Loucy (cell line): ENCODE results near the gene KRIT1.

Source experiments
- H2AFZ ChIP-seq: fragments of 200-600 bp; sonication (generic); 2 replicates; pipeline ENCODE4 v1.6.0; 2016; ENCODE audit warnings: antibody characterized with exemption, mild to moderate bottlenecking, low read length, moderate library complexity
- H3F3A ChIP-seq: fragments of 200-600 bp; 2 replicates; pipeline ENCODE4 v1.6.0; 2016; ENCODE audit warnings: antibody characterized with exemption, low read depth, mild to moderate bottlenecking
- H3K27me3 ChIP-seq: fragments of 200-600 bp; sonication (generic); 2 replicates; pipeline ENCODE4 v1.6.1; 2014; ENCODE audit warnings: low read length, mild to moderate bottlenecking; ENCODE audit not compliant: insufficient read depth, poor library complexity, severe bottlenecking
- H3K36me3 ChIP-seq: fragments of 200-600 bp; sonication (generic); 2 replicates; pipeline ENCODE4 v1.6.1; 2016; ENCODE audit warnings: low read length; ENCODE audit not compliant: insufficient read depth
- H3K4me1 ChIP-seq: fragments of 200-600 bp; sonication (generic); 2 replicates; pipeline ENCODE4 v1.5.1; 2014; ENCODE audit warnings: low read length, mild to moderate bottlenecking; ENCODE audit not compliant: insufficient read depth, poor library complexity, severe bottlenecking
- H3K4me2 ChIP-seq: fragments of 200-600 bp; sonication (generic); 2 replicates; pipeline ENCODE4 v1.6.0; 2014; ENCODE audit warnings: antibody characterized with exemption, low read length, low read depth, mild to moderate bottlenecking; ENCODE audit not compliant: poor library complexity, severe bottlenecking
- H3K4me3 ChIP-seq: fragments of 200-600 bp; sonication (generic); 2 replicates; pipeline ENCODE4 v1.5.1; 2014; ENCODE audit warnings: low read length, mild to moderate bottlenecking, mixed read lengths; ENCODE audit not compliant: poor library complexity, severe bottlenecking
- H3K79me2 ChIP-seq: fragments of 200-600 bp; sonication (generic); 2 replicates; pipeline ENCODE4 v1.6.1; 2014; ENCODE audit warnings: low read length; ENCODE audit not compliant: insufficient read depth
- H3K9ac ChIP-seq: fragments of 200-600 bp; sonication (generic); 2 replicates; pipeline ENCODE4 v1.6.0; 2014; ENCODE audit warnings: mild to moderate bottlenecking, low read depth, low read length, moderate library complexity; ENCODE audit not compliant: poor library complexity, severe bottlenecking
- H3K9me2 ChIP-seq: fragments of 200-600 bp; sonication (generic); replicated peaks from 2 replicates; pipeline ENCODE4 v1.6.1; 2016; ENCODE audit warnings: low read depth, low read length, mixed read lengths
- H3K9me3 ChIP-seq: fragments of 200-600 bp; sonication (generic); 2 replicates; pipeline ENCODE4 v1.6.1; 2014; ENCODE audit warnings: mild to moderate bottlenecking, antibody characterized with exemption, low read length, low read depth; ENCODE audit not compliant: insufficient read depth
- H4K20me1 ChIP-seq: fragments of 200-600 bp; sonication (generic); 2 replicates; pipeline ENCODE4 v1.6.0; 2014; ENCODE audit warnings: antibody characterized with exemption, low read length, mild to moderate bottlenecking; ENCODE audit not compliant: insufficient read depth, poor library complexity, severe bottlenecking
- EZH2phosphoT487 ChIP-seq: fragments of 200-600 bp; IDR thresholded peaks from 2 replicates; pipeline ENCODE4 v1.6.1; 2018; ENCODE audit warnings: antibody characterized with exemption, mild to moderate bottlenecking, moderate library complexity, borderline replicate concordance
- TF ChIP-seq, protein P1 (sequence below): fragments of 200-600 bp; sonication (generic); conservative IDR thresholded peaks from 2 replicates; pipeline ENCODE4 v1.5.1; 2014; ENCODE audit warnings: mild to moderate bottlenecking, antibody characterized with exemption, low read length

KRIT1 gene

DNA sequence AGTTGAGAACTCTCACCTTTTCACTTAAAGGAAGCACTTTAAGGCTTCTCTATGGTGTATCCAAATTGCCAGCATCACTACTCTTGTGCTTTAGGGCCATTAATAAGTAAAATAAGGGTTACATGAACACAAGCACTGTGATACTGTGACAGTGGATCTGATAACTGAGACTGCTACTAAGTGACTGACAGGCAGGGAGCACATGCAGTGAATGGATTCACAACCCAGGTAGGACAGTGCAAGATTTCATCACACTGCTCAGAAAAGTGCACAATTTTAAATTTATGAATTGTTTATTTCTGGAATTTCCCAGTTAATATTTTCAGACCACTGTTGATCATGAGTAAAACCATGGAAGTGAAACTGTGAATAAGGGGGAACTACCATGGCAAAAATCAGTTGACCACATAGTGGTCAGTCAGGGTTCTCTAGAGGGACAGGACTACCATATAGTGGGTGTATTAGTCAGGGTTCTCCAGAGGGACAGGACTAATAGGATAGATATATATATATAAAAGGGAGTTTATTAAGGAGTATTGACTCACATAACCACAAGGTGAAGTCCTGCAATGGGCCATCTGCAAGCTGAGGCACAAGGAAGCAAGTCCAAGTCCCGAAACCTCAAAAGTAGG is 90.5 kb downstream of the KRIT1 start:
- Histone ChIP-seq H3K36me3 (no peaks in the 10 kb centered on the region), H3K27me3 (no peaks in the 10 kb centered on the region), H3K79me2 (no peaks in the 10 kb centered on the region), H2AFZ (no peak overlapping the region), H3F3A (no peaks in the 10 kb centered on the region), H3K4me2 (no peak overlapping the region), H3K9me3 (no peaks in the 10 kb centered on the region), H4K20me1 (no peaks in the 10 kb centered on the region), H3K9ac (no peak overlapping the region), H3K4me3 (no peak overlapping the region), H3K4me1 (no peaks in the 10 kb centered on the region), H3K9me2 (no peaks in the 10 kb centered on the region)
- TF ChIP-seq, protein P1, sequence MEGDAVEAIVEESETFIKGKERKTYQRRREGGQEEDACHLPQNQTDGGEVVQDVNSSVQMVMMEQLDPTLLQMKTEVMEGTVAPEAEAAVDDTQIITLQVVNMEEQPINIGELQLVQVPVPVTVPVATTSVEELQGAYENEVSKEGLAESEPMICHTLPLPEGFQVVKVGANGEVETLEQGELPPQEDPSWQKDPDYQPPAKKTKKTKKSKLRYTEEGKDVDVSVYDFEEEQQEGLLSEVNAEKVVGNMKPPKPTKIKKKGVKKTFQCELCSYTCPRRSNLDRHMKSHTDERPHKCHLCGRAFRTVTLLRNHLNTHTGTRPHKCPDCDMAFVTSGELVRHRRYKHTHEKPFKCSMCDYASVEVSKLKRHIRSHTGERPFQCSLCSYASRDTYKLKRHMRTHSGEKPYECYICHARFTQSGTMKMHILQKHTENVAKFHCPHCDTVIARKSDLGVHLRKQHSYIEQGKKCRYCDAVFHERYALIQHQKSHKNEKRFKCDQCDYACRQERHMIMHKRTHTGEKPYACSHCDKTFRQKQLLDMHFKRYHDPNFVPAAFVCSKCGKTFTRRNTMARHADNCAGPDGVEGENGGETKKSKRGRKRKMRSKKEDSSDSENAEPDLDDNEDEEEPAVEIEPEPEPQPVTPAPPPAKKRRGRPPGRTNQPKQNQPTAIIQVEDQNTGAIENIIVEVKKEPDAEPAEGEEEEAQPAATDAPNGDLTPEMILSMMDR: no peak
- no peak for TF ChIP-seq EZH2phosphoT487

DNA sequence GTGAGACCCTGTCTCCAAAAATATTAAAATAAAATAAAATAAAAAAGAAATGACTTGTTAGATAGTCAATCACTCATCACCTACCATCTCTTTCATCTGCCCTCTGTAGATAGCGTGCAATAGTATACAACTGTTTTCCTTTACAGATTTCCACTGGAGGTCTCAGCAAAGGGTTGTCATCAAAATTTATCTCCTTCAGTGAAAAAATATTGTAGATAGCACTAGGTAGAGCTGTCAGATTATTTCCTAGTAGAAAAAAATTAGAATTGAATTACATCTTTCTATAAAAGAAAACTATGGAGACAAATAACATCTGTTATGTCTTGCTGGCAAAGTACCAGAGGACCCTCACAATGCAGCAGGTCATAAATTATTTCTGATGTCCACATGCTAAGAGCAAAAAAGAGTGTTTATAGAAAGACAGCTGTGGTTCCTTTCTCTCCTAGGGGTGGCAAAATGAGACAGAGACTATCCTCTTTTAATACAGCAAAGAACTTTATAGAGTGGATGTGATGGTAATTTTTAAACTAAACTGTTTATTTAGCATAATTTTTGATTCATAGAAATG is 95.2 kb downstream of the KRIT1 start:
- H3K9me2 ChIP-seq: no peaks in the 10 kb centered on the region
- H3F3A ChIP-seq: no peaks in the 10 kb centered on the region
- H3K9me3 ChIP-seq: no peaks in the 10 kb centered on the region
- H4K20me1 ChIP-seq: no peaks in the 10 kb centered on the region
- no peak overlapping the region for H3K4me2 ChIP-seq
- TF ChIP-seq, protein P1: no peak
- no peak for TF ChIP-seq EZH2phosphoT487
- no peaks in the 10 kb centered on the region for H3K4me1 ChIP-seq
- H3K27me3 ChIP-seq: no peaks in the 10 kb centered on the region
- H3K36me3 ChIP-seq: no peaks in the 10 kb centered on the region
- H3K79me2 ChIP-seq: no peaks in the 10 kb centered on the region
- no peak overlapping the region for H2AFZ ChIP-seq
- no peak overlapping the region for H3K9ac ChIP-seq
- H3K4me3 ChIP-seq: no peak overlapping the region

DNA sequence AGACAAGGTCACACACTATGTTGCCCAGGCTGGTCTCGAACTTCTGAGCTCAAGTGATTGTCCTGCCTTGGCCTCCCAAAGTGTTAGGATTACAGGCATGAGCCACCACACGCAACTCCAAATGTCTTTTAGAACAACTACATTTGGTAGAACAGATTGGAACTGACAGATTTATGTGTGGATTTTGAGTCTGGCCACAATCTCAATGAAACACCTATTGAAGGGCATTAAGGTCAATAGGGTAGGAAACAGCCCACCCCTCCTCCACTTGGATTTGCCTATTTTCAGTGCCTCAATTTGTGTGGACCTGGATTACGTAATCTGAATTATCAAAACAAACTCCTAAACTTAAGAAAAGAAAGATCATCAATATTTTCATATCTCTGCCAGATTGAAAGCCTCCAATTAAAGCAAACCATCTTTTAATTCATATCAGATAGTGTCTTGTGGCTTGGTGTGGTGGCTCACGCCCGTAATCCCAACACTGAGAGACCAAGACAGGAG is 95.9 kb downstream of the KRIT1 start:
- Histone ChIP-seq H3K9me3 (no peaks in the 10 kb centered on the region), H2AFZ (no peak overlapping the region), H4K20me1 (no peaks in the 10 kb centered on the region), H3K36me3 (no peaks in the 10 kb centered on the region), H3K79me2 (no peaks in the 10 kb centered on the region), H3F3A (no peaks in the 10 kb centered on the region), H3K9me2 (no peaks in the 10 kb centered on the region), H3K4me2 (no peak overlapping the region), H3K4me3 (no peak overlapping the region), H3K27me3 (no peaks in the 10 kb centered on the region), H3K9ac (no peak overlapping the region), H3K4me1 (no peaks in the 10 kb centered on the region)
- TF ChIP-seq, protein P1: no peak
- no peak for TF ChIP-seq EZH2phosphoT487
